ENCODE data around the gene FSD1L. TPM values are rescaled to one million over a fixed set of nuclear protein-coding genes. Genes with fewer than 3 reads are reported as not detected.

FSD1L gene
- total RNA-seq, 1 donor from 2014 or later, result 8.9 TPM

DNA sequence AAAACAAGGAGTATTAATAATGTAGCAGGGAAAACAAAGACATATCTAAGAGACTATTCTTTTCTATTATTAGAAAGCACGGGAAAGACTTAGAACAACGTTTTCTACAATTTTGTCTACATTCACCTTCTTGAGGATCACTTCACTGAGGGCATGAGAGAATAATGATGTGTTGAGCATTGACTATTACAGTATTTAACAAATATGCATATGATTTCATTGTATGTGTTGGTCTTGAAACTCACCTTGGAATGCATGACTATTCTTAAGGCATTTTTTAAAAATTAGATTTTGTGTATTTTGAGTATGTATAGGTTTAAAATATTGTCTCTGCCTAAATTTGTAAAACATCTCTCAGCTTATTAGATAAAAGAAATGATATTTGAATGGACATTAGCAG lies 1.2 kb downstream of the FSD1L start:
- peak overlapping the region; percentile 84 to 91 (median 90) for H3K9ac ChIP-seq (ENCODE audit: low read depth in 1 of 3, low read length in 3 of 3)
- peak overlapping the region in 2 of 3 donors; percentile 87 to 88 for H3K4me3 ChIP-seq (ENCODE audit: low read length in 3 of 3)
- peak overlapping the region; percentile 88 for H3K27ac ChIP-seq (ENCODE audit: low read depth, low read length)

DNA sequence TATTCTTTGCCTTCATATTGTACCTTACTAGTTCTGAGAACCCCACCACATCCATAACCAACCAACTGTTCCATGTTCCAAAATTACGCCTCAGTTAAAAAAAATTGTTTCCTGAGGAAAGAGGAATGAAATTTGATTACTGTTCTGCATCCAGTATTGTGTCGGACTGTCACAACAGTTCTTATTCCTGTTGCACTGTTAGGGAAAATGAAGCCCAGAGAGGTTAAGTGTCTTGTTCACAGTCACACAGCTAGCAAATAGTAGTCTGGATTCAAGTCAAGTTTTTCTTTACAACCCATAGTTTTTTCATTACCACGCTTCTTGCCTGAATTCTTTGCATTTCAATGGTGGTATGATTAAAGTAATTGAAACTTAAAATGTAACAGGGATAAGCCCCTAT lies 4.4 kb downstream of the FSD1L start:
- Histone ChIP-seq H3K4me3 (ENCODE audit: low read length in 3 of 3) (no peak overlapping the region), H3K36me3 (ENCODE audit: control insufficient read depth in 3 of 3, insufficient read depth in 3 of 3, low read length in 3 of 3) (no peaks in the 10 kb centered on the region), H3K27ac (ENCODE audit: low read depth, low read length) (peak overlapping the region; percentile 14), H3K9ac (ENCODE audit: low read depth in 1 of 3, low read length in 3 of 3) (no peak overlapping the region), H3K9me3 (ENCODE audit: control insufficient read depth in 3 of 3, low read length in 3 of 3) (no peaks in the 10 kb centered on the region), H3K27me3 (ENCODE audit: control insufficient read depth in 3 of 3, insufficient read depth in 3 of 3, low read length in 3 of 3) (no peaks in the 10 kb centered on the region), H3K4me1 (ENCODE audit: control insufficient read depth in 3 of 3, insufficient read depth in 3 of 3, low read length in 3 of 3) (peaks cover 21 to 33% (median 27%) of the 10 kb centered on the region in 3 donors)

More for the DNA sequence above, 1.2 kb downstream of the FSD1L start:
- Histone ChIP-seq H3K9me3 (ENCODE audit: control insufficient read depth in 3 of 3, low read length in 3 of 3) (no peaks in the 10 kb centered on the region), H3K4me1 (ENCODE audit: control insufficient read depth in 3 of 3, insufficient read depth in 3 of 3, low read length in 3 of 3) (peaks cover 29 to 39% (median 31%) of the 10 kb centered on the region in 3 donors), H3K36me3 (ENCODE audit: control insufficient read depth in 3 of 3, insufficient read depth in 3 of 3, low read length in 3 of 3) (no peaks in the 10 kb centered on the region), H3K27me3 (ENCODE audit: control insufficient read depth in 3 of 3, insufficient read depth in 3 of 3, low read length in 3 of 3) (no peaks in the 10 kb centered on the region)

DNA sequence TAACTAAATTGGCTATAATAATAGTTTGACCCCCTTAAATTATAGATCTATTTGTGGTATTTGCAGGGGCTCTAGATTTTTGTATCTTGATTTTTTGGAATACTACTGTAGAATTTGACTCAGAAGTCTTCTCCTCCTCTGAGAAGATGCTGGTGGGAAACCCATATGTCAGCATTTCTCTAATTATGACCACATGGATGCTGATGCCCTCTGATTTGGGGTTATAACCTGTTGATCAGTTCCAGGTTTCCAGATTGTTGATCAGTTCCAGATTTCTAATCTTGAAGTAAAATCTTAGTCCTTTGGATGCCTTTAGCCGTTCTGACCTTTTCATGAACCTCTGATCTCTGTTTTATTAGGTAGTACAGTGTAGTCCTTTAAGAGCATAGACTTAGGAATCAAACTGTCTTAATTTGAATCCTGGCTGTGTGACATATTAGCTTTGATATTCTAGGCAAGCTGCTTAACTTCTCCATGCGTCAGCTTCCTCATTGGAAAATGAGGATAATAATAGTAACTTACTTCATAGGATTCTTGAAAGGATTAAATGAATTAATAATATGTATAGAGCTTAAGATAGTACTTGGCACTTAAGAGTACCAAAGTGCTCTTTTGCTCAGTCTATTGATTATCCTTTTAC lies 8.1 kb downstream of the FSD1L start:
- H3K36me3 ChIP-seq (ENCODE audit: control insufficient read depth in 3 of 3, insufficient read depth in 3 of 3, low read length in 3 of 3), result no peaks in the 10 kb centered on the region
- no peak overlapping the region for H3K9ac ChIP-seq (ENCODE audit: low read depth in 1 of 3, low read length in 3 of 3)
- H3K4me3 ChIP-seq (ENCODE audit: low read length in 3 of 3), result no peak overlapping the region
- H3K9me3 ChIP-seq (ENCODE audit: control insufficient read depth in 3 of 3, low read length in 3 of 3), result no peaks in the 10 kb centered on the region
- no peaks in the 10 kb centered on the region for H3K27me3 ChIP-seq (ENCODE audit: control insufficient read depth in 3 of 3, insufficient read depth in 3 of 3, low read length in 3 of 3)
- H3K27ac ChIP-seq (ENCODE audit: low read depth, low read length), result peak overlapping the region; percentile 93
- H3K4me1 ChIP-seq (ENCODE audit: control insufficient read depth in 3 of 3, insufficient read depth in 3 of 3, low read length in 3 of 3), result peaks cover 30 to 55% (median 45%) of the 10 kb centered on the region in 3 donors

DNA sequence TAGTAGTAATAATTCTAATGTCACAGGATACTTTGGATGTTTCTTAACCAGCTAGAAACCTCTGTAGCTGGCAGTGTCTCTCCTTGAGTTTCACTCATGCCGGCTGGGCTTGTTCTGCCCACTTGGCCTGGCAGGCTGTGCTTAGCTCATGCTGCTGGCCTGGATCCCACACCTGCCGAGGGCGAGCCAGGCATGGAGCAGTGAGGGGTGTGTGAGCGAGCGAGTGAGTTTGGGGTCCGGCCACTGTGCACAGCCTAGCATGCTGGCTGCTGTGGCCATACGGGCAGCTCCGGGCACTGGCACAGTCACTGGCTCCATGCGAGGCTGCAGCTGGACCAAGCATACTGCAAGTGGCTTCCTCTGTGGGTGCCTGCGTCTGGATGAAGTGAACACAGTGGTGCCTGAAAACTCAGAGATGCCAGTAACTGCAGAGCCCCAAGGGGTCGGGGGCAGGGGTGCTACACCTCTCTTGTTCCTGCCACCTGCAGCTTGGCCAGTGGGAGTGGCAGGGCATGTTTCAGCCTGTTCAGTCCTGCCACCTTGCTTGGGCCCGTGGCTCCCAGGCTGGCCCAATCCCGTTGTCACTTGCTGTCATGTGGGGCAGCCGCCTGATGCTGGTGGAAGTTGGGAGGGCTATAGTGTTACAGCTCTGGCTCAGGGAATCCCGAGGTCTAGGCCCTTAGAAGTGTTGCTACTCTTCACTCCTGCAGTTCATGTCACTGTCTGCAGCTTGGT lies 9.9 kb downstream of the FSD1L start:
- peak overlapping the region; percentile 93 for H3K27ac ChIP-seq (ENCODE audit: low read depth, low read length)
- no peaks in the 10 kb centered on the region for H3K27me3 ChIP-seq (ENCODE audit: control insufficient read depth in 3 of 3, insufficient read depth in 3 of 3, low read length in 3 of 3)
- H3K4me1 ChIP-seq (ENCODE audit: control insufficient read depth in 3 of 3, insufficient read depth in 3 of 3, low read length in 3 of 3), result peaks cover 30 to 52% (median 45%) of the 10 kb centered on the region in 3 donors
- peak overlapping the region; percentile 64 to 84 (median 83) for H3K4me3 ChIP-seq (ENCODE audit: low read length in 3 of 3)
- no peaks in the 10 kb centered on the region for H3K9me3 ChIP-seq (ENCODE audit: control insufficient read depth in 3 of 3, low read length in 3 of 3)
- H3K9ac ChIP-seq (ENCODE audit: low read depth in 1 of 3, low read length in 3 of 3), result peak overlapping the region; percentile 62 to 89 (median 69)
- H3K36me3 ChIP-seq (ENCODE audit: control insufficient read depth in 3 of 3, insufficient read depth in 3 of 3, low read length in 3 of 3), result no peaks in the 10 kb centered on the region

DNA sequence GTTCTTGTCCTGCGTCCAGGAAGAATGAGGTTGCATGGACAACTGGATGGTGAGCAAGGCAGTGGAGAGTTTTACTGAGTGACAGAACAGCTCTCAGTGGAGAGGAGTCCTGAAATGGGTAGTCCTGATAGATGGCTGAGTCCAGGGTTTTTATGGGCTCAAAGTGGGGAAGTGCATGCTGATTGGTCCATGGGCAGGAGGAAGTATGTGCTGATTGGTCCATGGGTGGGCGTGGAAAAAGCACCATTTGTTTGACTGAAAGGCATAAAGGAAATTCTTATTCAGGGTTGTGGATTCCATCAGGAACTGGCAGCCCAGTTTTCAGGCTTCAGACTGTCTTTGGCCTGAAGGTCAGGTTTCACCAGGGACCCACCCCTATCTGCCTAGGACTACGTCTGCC lies 10.6 kb downstream of the FSD1L start:
- H3K36me3 ChIP-seq (ENCODE audit: control insufficient read depth in 3 of 3, insufficient read depth in 3 of 3, low read length in 3 of 3), result no peaks in the 10 kb centered on the region
- peak overlapping the region; percentile 64 to 84 (median 83) for H3K4me3 ChIP-seq (ENCODE audit: low read length in 3 of 3)
- peaks cover 30 to 52% (median 45%) of the 10 kb centered on the region in 3 donors for H3K4me1 ChIP-seq (ENCODE audit: control insufficient read depth in 3 of 3, insufficient read depth in 3 of 3, low read length in 3 of 3)
- no peaks in the 10 kb centered on the region for H3K27me3 ChIP-seq (ENCODE audit: control insufficient read depth in 3 of 3, insufficient read depth in 3 of 3, low read length in 3 of 3)
- no peaks in the 10 kb centered on the region for H3K9me3 ChIP-seq (ENCODE audit: control insufficient read depth in 3 of 3, low read length in 3 of 3)
- H3K9ac ChIP-seq (ENCODE audit: low read depth in 1 of 3, low read length in 3 of 3), result peak overlapping the region; percentile 34 to 89 (median 62)
- H3K27ac ChIP-seq (ENCODE audit: low read depth, low read length), result peak overlapping the region; percentile 93

DNA sequence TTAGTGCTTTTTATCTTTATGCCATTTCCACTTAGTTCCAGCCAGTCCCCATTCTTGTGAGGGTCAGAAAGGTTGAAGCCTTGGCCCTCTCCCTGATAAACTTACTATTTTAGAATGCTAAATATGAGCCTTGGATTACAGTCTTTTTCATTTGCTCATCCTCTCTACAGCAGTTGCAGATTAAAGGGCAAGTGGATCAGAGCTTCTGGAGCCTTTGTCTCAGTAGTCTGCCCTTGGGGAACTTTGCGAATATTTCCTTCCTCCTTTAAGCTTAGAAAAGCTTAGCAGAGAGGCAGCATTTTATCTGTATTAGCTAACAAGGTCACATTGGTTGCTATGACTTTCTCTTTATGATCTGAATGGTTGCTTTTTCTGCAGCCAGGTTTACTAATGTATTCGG lies 11.5 kb downstream of the FSD1L start:
- peak overlapping the region in 1 of 3 donors; percentile 89 for H3K9ac ChIP-seq (ENCODE audit: low read depth in 1 of 3, low read length in 3 of 3)
- peak overlapping the region; percentile 93 for H3K27ac ChIP-seq (ENCODE audit: low read depth, low read length)
- peak overlapping the region in 1 of 3 donors; percentile 10 for H3K4me3 ChIP-seq (ENCODE audit: low read length in 3 of 3)
- H3K4me1 ChIP-seq (ENCODE audit: control insufficient read depth in 3 of 3, insufficient read depth in 3 of 3, low read length in 3 of 3), result peaks cover 30 to 52% (median 45%) of the 10 kb centered on the region in 3 donors
- no peaks in the 10 kb centered on the region for H3K36me3 ChIP-seq (ENCODE audit: control insufficient read depth in 3 of 3, insufficient read depth in 3 of 3, low read length in 3 of 3)
- no peaks in the 10 kb centered on the region for H3K9me3 ChIP-seq (ENCODE audit: control insufficient read depth in 3 of 3, low read length in 3 of 3)
- no peaks in the 10 kb centered on the region for H3K27me3 ChIP-seq (ENCODE audit: control insufficient read depth in 3 of 3, insufficient read depth in 3 of 3, low read length in 3 of 3)

DNA sequence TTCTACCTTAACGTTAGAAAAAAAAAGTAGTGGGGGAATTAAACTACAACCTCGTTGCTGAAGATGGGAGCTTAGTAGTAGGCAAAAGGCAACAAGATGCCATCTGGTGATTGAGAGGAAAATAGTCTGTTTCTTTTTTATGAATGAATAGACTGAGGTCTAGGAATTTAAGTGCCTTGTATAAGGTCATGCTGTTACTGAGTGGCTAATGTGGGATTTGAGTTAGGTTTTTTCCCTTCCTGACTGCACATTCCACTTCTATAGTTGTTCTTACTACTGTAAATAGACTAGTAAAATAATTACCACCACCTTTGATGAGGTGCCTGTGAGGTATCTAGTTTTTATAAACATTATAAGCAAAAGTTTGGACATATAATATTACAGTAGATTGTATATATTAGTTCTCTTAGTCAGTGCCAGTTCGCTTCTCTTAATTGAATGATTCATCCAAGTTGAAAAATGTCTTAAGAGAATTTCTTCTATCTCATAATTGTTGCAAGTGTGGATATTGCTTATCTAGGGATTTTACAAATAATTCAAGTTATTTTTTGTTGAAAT lies 19.1 kb downstream of the FSD1L start:
- Histone ChIP-seq H3K36me3 (ENCODE audit: control insufficient read depth in 3 of 3, insufficient read depth in 3 of 3, low read length in 3 of 3) (peaks cover 6 to 21% (median 12%) of the 10 kb centered on the region in 3 donors), H3K4me3 (ENCODE audit: low read length in 3 of 3) (no peak overlapping the region), H3K4me1 (ENCODE audit: control insufficient read depth in 3 of 3, insufficient read depth in 3 of 3, low read length in 3 of 3) (no peaks in the 10 kb centered on the region), H3K27ac (ENCODE audit: low read depth, low read length) (no peak overlapping the region), H3K27me3 (ENCODE audit: control insufficient read depth in 3 of 3, insufficient read depth in 3 of 3, low read length in 3 of 3) (no peaks in the 10 kb centered on the region), H3K9ac (ENCODE audit: low read depth in 1 of 3, low read length in 3 of 3) (no peak overlapping the region), H3K9me3 (ENCODE audit: control insufficient read depth in 3 of 3, low read length in 3 of 3) (no peaks in the 10 kb centered on the region)

DNA sequence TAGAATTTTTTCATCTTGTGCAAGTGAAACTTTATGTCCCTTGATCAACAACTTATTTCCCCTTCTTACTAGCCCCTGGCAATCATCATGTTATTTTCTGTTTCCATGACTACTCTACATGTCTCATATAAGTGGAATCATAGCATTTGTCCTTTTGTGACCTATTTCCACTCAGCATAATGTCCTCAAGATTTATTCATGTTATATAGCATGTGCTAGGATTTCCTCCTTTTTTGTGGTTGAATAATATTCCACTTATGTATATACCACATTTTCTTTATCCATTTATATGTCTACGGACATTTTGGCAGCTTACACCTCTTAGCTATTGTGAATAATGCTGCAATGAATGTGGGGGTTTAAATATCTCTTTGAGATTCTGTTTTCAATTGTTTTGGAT lies 21.0 kb downstream of the FSD1L start:
- H3K9me3 ChIP-seq (ENCODE audit: control insufficient read depth in 3 of 3, low read length in 3 of 3), result no peaks in the 10 kb centered on the region
- no peaks in the 10 kb centered on the region for H3K4me1 ChIP-seq (ENCODE audit: control insufficient read depth in 3 of 3, insufficient read depth in 3 of 3, low read length in 3 of 3)
- H3K9ac ChIP-seq (ENCODE audit: low read depth in 1 of 3, low read length in 3 of 3), result no peak overlapping the region
- H3K27ac ChIP-seq (ENCODE audit: low read depth, low read length), result no peak overlapping the region
- H3K4me3 ChIP-seq (ENCODE audit: low read length in 3 of 3), result no peak overlapping the region
- peaks cover 6 to 21% (median 12%) of the 10 kb centered on the region in 3 donors for H3K36me3 ChIP-seq (ENCODE audit: control insufficient read depth in 3 of 3, insufficient read depth in 3 of 3, low read length in 3 of 3)
- no peaks in the 10 kb centered on the region for H3K27me3 ChIP-seq (ENCODE audit: control insufficient read depth in 3 of 3, insufficient read depth in 3 of 3, low read length in 3 of 3)

DNA sequence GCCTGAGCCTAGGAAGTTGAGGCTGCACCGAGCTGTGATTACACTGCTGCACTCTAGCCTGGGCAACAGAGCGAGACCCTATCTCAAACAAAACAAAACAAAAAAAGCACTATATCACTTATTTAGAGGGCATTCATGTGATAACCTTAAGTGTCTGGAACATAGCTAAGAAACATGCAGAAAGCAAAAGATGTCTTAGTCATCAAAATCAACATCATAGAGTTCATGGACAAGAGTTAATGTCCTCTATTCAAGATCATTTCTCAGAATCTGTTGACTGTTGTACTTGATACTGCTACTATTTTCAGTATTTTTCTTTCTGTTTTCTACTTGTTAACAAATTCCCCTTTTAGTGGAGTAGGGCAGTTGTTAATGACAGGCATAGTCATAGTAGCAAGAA lies 25.4 kb downstream of the FSD1L start:
- Histone ChIP-seq H3K4me1 (ENCODE audit: control insufficient read depth in 3 of 3, insufficient read depth in 3 of 3, low read length in 3 of 3) (peaks cover 0 to 3% (median 2%) of the 10 kb centered on the region in 3 donors), H3K4me3 (ENCODE audit: low read length in 3 of 3) (no peak overlapping the region), H3K27me3 (ENCODE audit: control insufficient read depth in 3 of 3, insufficient read depth in 3 of 3, low read length in 3 of 3) (no peaks in the 10 kb centered on the region), H3K27ac (ENCODE audit: low read depth, low read length) (no peak overlapping the region), H3K9ac (ENCODE audit: low read depth in 1 of 3, low read length in 3 of 3) (no peak overlapping the region), H3K9me3 (ENCODE audit: control insufficient read depth in 3 of 3, low read length in 3 of 3) (no peaks in the 10 kb centered on the region), H3K36me3 (ENCODE audit: control insufficient read depth in 3 of 3, insufficient read depth in 3 of 3, low read length in 3 of 3) (peaks cover 6 to 8% (median 7%) of the 10 kb centered on the region in 3 donors)

DNA sequence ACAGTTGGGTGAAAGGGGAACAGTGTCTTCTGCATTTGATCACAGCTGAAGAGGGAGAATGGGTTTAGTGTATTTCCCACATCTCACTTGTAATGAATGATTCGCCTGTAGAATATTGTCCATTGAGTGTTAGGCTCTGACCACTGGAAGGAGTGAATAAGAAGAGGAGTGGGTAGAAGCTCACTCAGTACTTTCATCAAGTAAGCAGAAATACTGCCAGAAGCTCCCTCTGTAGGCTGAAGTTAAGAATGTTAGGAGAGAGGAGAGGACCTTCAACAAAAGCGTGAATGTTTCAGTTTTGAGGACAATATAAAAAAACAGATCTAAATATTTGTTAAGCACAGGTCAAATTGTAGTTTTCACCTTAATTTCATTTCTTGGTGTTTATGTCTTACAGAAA lies 27.5 kb downstream of the FSD1L start:
- Histone ChIP-seq H3K9ac (ENCODE audit: low read depth in 1 of 3, low read length in 3 of 3) (no peak overlapping the region), H3K9me3 (ENCODE audit: control insufficient read depth in 3 of 3, low read length in 3 of 3) (no peaks in the 10 kb centered on the region), H3K36me3 (ENCODE audit: control insufficient read depth in 3 of 3, insufficient read depth in 3 of 3, low read length in 3 of 3) (peaks cover 0 to 3% (median 2%) of the 10 kb centered on the region in 3 donors), H3K27me3 (ENCODE audit: control insufficient read depth in 3 of 3, insufficient read depth in 3 of 3, low read length in 3 of 3) (no peaks in the 10 kb centered on the region), H3K4me1 (ENCODE audit: control insufficient read depth in 3 of 3, insufficient read depth in 3 of 3, low read length in 3 of 3) (peaks cover 0 to 3% (median 2%) of the 10 kb centered on the region in 3 donors), H3K4me3 (ENCODE audit: low read length in 3 of 3) (no peak overlapping the region), H3K27ac (ENCODE audit: low read depth, low read length) (no peak overlapping the region)

Measured in skeletal muscle tissue (tissue), 4 donors.